PC-3 (cell line): ENCODE data around the gene STH.

Experiments
- CTCF ChIP-seq: fragments of 300-600 bp; sonication (generic); conservative IDR thresholded peaks from 2 replicates; pipeline ENCODE4 v1.5.1; 2017; ENCODE audit warnings: antibody characterized with exemption, low read depth, mild to moderate bottlenecking, low read length
- EZH2 ChIP-seq: fragments of 300-600 bp; sonication (generic); IDR thresholded peaks from one replicate; pipeline ENCODE4 v1.6.1; 2017; ENCODE audit warnings: antibody characterized with exemption, mild to moderate bottlenecking, low read length; ENCODE audit not compliant: unreplicated experiment
- EZH2phosphoT487 ChIP-seq: fragments of 300-600 bp; sonication (generic); IDR thresholded peaks from 2 replicates; pipeline ENCODE4 v1.6.1; 2018; ENCODE audit warnings: mild to moderate bottlenecking, antibody characterized with exemption, low read length, borderline replicate concordance

DNA sequence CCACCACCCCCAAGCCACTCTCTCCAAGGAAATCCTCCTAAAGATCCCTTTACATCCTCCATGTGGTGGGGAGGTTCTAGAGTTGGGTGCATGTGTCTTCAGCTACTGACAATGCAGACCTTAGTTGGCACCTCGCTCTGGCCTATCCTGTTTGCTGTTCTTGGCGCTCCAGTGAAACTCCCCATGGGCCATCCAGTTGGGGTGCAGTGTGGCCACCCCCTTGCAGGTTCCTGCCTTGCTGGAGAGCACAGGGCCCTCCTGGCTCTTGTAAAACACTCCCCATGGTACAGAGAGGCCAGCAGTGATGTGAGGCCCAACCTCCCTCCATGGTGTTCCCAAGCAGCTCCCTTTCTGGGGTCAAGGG is 22.7 kb upstream of the STH start:
- no peak for TF ChIP-seq CTCF
- no peak for TF ChIP-seq EZH2
- no peak for TF ChIP-seq EZH2phosphoT487
